B cell (primary cell): ENCODE data around the gene TMEM163. TPM values are rescaled to one million over a fixed set of nuclear protein-coding genes. Genes with fewer than 3 reads are reported as not detected.

Experiments
- ATAC-seq: fragments of 200-7000 bp; cut with Tn5 transposase; one replicate; pipeline ENCODE4 v1.10.0; 2021; ENCODE audit warnings: low read depth, mild to moderate bottlenecking, moderate number of reproducible peaks, moderate library complexity
- CTCF ChIA-PET: fragments of 350-600 bp; sonication (Branson Sonifier 250); formaldehyde crosslinking; loops from one replicate; lab custom pipeline; 2021; ENCODE audit warnings: antibody characterized with exemption, inconsistent platforms; lab: Charles Lee
- POLR2A ChIA-PET: fragments of 350-600 bp; sonication (Branson Sonifier 250); formaldehyde crosslinking; loops from one replicate; lab custom pipeline; 2021; ENCODE audit warnings: antibody characterized with exemption; lab: Charles Lee
- DNase-seq: peaks from one replicate; pipeline ENCODE4 v3.0.0; 2013
- H2AFZ ChIP-seq: 2 replicates; pipeline ENCODE4 v1.6.1; 2012; ENCODE audit warnings: mild to moderate bottlenecking, low read depth, low read length; ENCODE audit not compliant: insufficient read depth, poor library complexity, severe bottlenecking
- H3K27ac ChIP-seq, 2 donors: 1 replicate in 1 of 2; 2 replicates in 1 of 2; pipeline ENCODE4 v1.5.1; 2012 to 2013; ENCODE audit warnings: low read length in 2 of 2, mild to moderate bottlenecking in 2 of 2, moderate library complexity in 1 of 2
- H3K27me3 ChIP-seq, 4 experiments: fragments of 200-600 bp in 1 of 4; sonication (generic) in 1 of 4; replicated peaks in 1 of 4; 1 replicate in 2 of 4; 2 replicates in 2 of 4; pipeline versions ENCODE4 v1.6.1 to v1.7.0; 2013 to 2016; ENCODE audit warnings: low read length in 3 of 4, mild to moderate bottlenecking in 2 of 4, mixed read lengths in 1 of 4, moderate library complexity in 1 of 4; ENCODE audit not compliant: insufficient read depth in 4 of 4, control insufficient read depth in 3 of 4; ENCODE audit errors: control extremely low read depth in 1 of 4
- H3K36me3 ChIP-seq, 2 experiments: replicated peaks in 1 of 2; 1 replicate in 1 of 2; 2 replicates in 1 of 2; pipeline versions ENCODE4 v1.6.1 to v1.7.1; 2013; ENCODE audit warnings: low read length in 1 of 2; ENCODE audit not compliant: insufficient read depth in 2 of 2, control insufficient read depth in 1 of 2; ENCODE audit errors: control extremely low read depth in 1 of 2, extremely low read depth in 1 of 2
- H3K4me1 ChIP-seq, 2 donors: fragments of 200-600 bp in 1 of 2; sonication (generic) in 1 of 2; 1 replicate in 1 of 2; 2 replicates in 1 of 2; pipeline versions ENCODE4 v1.5.1 to v1.6.1; 2013 to 2017; ENCODE audit warnings: low read length in 2 of 2; ENCODE audit not compliant: control insufficient read depth in 2 of 2, insufficient read depth in 2 of 2
- H3K4me2 ChIP-seq: replicated peaks from 2 replicates; pipeline ENCODE3; 2012; ENCODE audit warnings: mild to moderate bottlenecking, low read depth, low read length; ENCODE audit not compliant: poor library complexity, severe bottlenecking
- H3K4me3 ChIP-seq, 5 experiments: fragments of 200-600 bp in 1 of 5; sonication (generic) in 1 of 5; 1 replicate in 3 of 5; 2 replicates in 2 of 5; pipeline versions ENCODE4 v1.5.1 to v1.7.0; 2011 to 2016; ENCODE audit warnings: low read length in 4 of 5, mild to moderate bottlenecking in 4 of 5, low read depth in 2 of 5, control low read depth in 1 of 5, moderate library complexity in 1 of 5; ENCODE audit not compliant: insufficient read depth in 1 of 5; ENCODE audit errors: control extremely low read depth in 1 of 5, extremely low read depth in 1 of 5
- H3K79me2 ChIP-seq: fragments of 200-600 bp; sonication (generic); one replicate; pipeline ENCODE4 v1.6.0; 2016; ENCODE audit warnings: low read length; ENCODE audit not compliant: control insufficient read depth, insufficient read depth
- H3K9ac ChIP-seq: fragments of 200-600 bp; sonication (generic); 2 replicates; pipeline ENCODE4 v1.6.1; 2017; ENCODE audit warnings: mild to moderate bottlenecking, low read length, moderate library complexity
- H3K9me3 ChIP-seq, 3 donors: one replicate each; pipeline versions ENCODE4 v1.6.1 to v1.7.1; 2013; ENCODE audit warnings: low read length in 2 of 3; ENCODE audit not compliant: control insufficient read depth in 2 of 3, insufficient read depth in 1 of 3; ENCODE audit errors: control extremely low read depth in 1 of 3
- H4K20me1 ChIP-seq: 2 replicates; pipeline ENCODE4 v1.6.0; 2012; ENCODE audit warnings: mild to moderate bottlenecking, low read length; ENCODE audit not compliant: insufficient read depth, control insufficient read depth, poor library complexity, severe bottlenecking
- H3K27ac Mint-ChIP-seq: one replicate; pipeline ENCODE4 v1.8.0; 2021; ENCODE audit warnings: mixed read lengths
- H3K27me3 Mint-ChIP-seq: one replicate; pipeline ENCODE4 v1.8.0; 2021; ENCODE audit warnings: mixed read lengths
- H3K4me1 Mint-ChIP-seq: one replicate; pipeline ENCODE4 v1.8.0; 2021; ENCODE audit warnings: mixed read lengths
- H3K4me3 Mint-ChIP-seq: one replicate; pipeline ENCODE4 v1.8.0; 2021; ENCODE audit warnings: mixed read lengths
- H3K9me3 Mint-ChIP-seq: one replicate; pipeline ENCODE4 v1.8.0; 2022; ENCODE audit warnings: mixed read lengths; ENCODE audit not compliant: insufficient read depth
- CTCF ChIP-seq: fragments of 200-600 bp; IDR thresholded peaks from one replicate; pipeline ENCODE4 v1.8.0; 2022; ENCODE audit warnings: antibody characterized with exemption, mild to moderate bottlenecking
- EZH2 ChIP-seq: IDR thresholded peaks from 2 replicates; pipeline ENCODE4 v1.6.1; 2012; ENCODE audit warnings: borderline replicate concordance, low read depth, mild to moderate bottlenecking, moderate library complexity, low read length; ENCODE audit not compliant: insufficient read depth, poor library complexity, severe bottlenecking
- WGBS: methylation state at CpG from one replicate; pipeline ENCODE4 v1.1.5; 2013; ENCODE audit warnings: missing lambda C conversion rate; ENCODE audit not compliant: insufficient coverage; 5-methylcytosine and 5-hydroxymethylcytosine counted together
- intact Hi-C: fragments of 100-400 bp; cut with micrococcal nuclease; formaldehyde crosslinking; loops from one replicate; pipeline ENCODE4 v1.10.0; 2022
- polyA plus RNA-seq: library from polyadenylated mRNA; depleted of rRNA; stranded (reverse); fragments of >200 nt; gene quantifications from 2 replicates; pipeline ENCODE4 v1.2.3, GENCODE V29; 2012
- total RNA-seq, 2 donors: library from RNA; stranded (reverse); fragments of 120-200 nt in 1 of 2; gene quantifications; 1 replicate in 1 of 2; 2 replicates in 1 of 2; pipeline versions ENCODE4 v1.2.3 to v1.2.4, GENCODE V29; 2013 to 2022

TMEM163 gene
- total and polyA plus RNA-seq, 2 donors (not counting 1 experiment from before 2014, with no cell fraction given), result 2.6 to 5.6 TPM

- no peak for TF ChIP-seq EZH2
- Histone ChIP-seq H4K20me1 (no peaks in the 10 kb centered on the region), H3K36me3 (no peaks in the 10 kb centered on the region), H3K4me2 (no peak overlapping the region), H3K27ac (no peak overlapping the region), H3K79me2 (no peaks in the 10 kb centered on the region), H3K4me3 (no peak overlapping the region), H3K9ac (no peak overlapping the region), H3K27me3 (peaks cover 0 to 13% (median 2%) of the 10 kb centered on the region in 4 experiments), H3K9me3 (no peaks in the 10 kb centered on the region), H2AFZ (no peak overlapping the region), H3K4me1 (peaks cover under 1 to 8% of the 10 kb centered on the region in 2 donors)
- no peaks in the 10 kb centered on the region for H3K27me3 Mint-ChIP-seq
- WGBS, result no CpG with 5 or more reads among the region's 5 CpGs
- H3K27ac Mint-ChIP-seq, result no peak overlapping the region
- no peaks in the 10 kb centered on the region for H3K9me3 Mint-ChIP-seq
- intact Hi-C loops, result no loop called here
- ATAC-seq (no peak), DNase-seq (no peak)
- POLR2A ChIA-PET, result no interaction called here
- peaks cover 14% of the 10 kb centered on the region for H3K4me1 Mint-ChIP-seq
- CTCF ChIA-PET, result no interaction called here
- no peak overlapping the region for H3K4me3 Mint-ChIP-seq
These were observed 18.1 kb downstream of the TMEM163 start for GRCh38 chr2:134700730-134701129.

- H3K27ac Mint-ChIP-seq, result no peak overlapping the region
- Histone ChIP-seq H4K20me1 (no peaks in the 10 kb centered on the region), H3K27me3 (no peaks in the 10 kb centered on the region), H2AFZ (no peak overlapping the region), H3K9ac (no peak overlapping the region), H3K4me1 (peaks cover 0 to 26% of the 10 kb centered on the region in 2 donors), H3K27ac (no peak overlapping the region), H3K4me2 (no peak overlapping the region), H3K4me3 (no peak overlapping the region), H3K79me2 (no peaks in the 10 kb centered on the region), H3K9me3 (no peaks in the 10 kb centered on the region), H3K36me3 (no peaks in the 10 kb centered on the region)
- no peak overlapping the region for H3K4me3 Mint-ChIP-seq
- TF ChIP-seq CTCF, result no peak
- TF ChIP-seq EZH2, result no peak
- peaks cover 4% of the 10 kb centered on the region for H3K4me1 Mint-ChIP-seq
- POLR2A ChIA-PET, result no interaction called here
- ATAC-seq, result no peak
- H3K27me3 Mint-ChIP-seq, result no peaks in the 10 kb centered on the region
- intact Hi-C loops, result no loop called here
- CTCF ChIA-PET, result interaction anchor here (0.8 to 1.6 kb wide), 3 partner anchors 34 to 204 kb away, joined by 3 to 4 read pairs (median 3); no protein-coding TSS in a partner anchor
- no peak for DNase-seq
- H3K9me3 Mint-ChIP-seq, result no peaks in the 10 kb centered on the region
These were observed 24.4 kb downstream of the TMEM163 start for GRCh38 chr2:134694411-134694810.
